Body of pancreas (tissue), 4 donors: ENCODE data around the gene PGRMC1. TPM values are rescaled to one million over a fixed set of nuclear protein-coding genes. Genes with fewer than 3 reads are reported as not detected.
"Not testable (repeated sequence)": the region's sequence is repeated elsewhere in the genome, so short reads cannot be mapped to it uniquely, and the experiment has no call there.

Experiments used
- ATAC-seq: fragments of 150-250 bp; one replicate; pipeline ENCODE4 v1.9.1; 2016
- DNase-seq, 4 donors: peaks; one replicate each; pipeline ENCODE4 v3.0.0-alpha.2; 2019
- H3K27ac ChIP-seq, 4 donors: fragments of 200-600 bp; sonication (generic); 1 replicate in 3 of 4; 2 replicates in 1 of 4; pipeline versions ENCODE4 v1.5.1 to v1.6.1; 2016 to 2019; ENCODE audit warnings: mild to moderate bottlenecking in 1 of 4, mixed read lengths in 1 of 4, moderate library complexity in 1 of 4
- H3K27me3 ChIP-seq, 2 donors: fragments of 200-600 bp; sonication (generic); one replicate each; pipeline ENCODE4 v1.6.0; 2016; ENCODE audit warnings: mild to moderate bottlenecking in 1 of 2
- H3K36me3 ChIP-seq, 2 donors: fragments of 200-600 bp; sonication (generic); replicated peaks in 1 of 2; 2 replicates each; pipeline ENCODE4 v1.5.1; 2016; ENCODE audit warnings: low read depth in 2 of 2; ENCODE audit not compliant: insufficient read depth in 1 of 2
- H3K4me1 ChIP-seq: fragments of 200-600 bp; sonication (generic); one replicate; pipeline ENCODE4 v1.6.0; 2016
- H3K4me3 ChIP-seq, 2 donors: fragments of 200-600 bp; sonication (generic); 1 replicate in 1 of 2; 2 replicates in 1 of 2; pipeline ENCODE4 v1.5.1; 2016 to 2019
- H3K9me3 ChIP-seq, 3 donors: fragments of 200-600 bp; sonication (generic); 1 replicate in 2 of 3; 2 replicates in 1 of 3; pipeline ENCODE4 v1.5.1; 2016
- POLR2A ChIP-seq, 3 donors: fragments of 450-650 bp; IDR thresholded peaks; one replicate each; pipeline ENCODE4 v1.6.1; 2016; ENCODE audit warnings: antibody characterized with exemption in 3 of 3, mild to moderate bottlenecking in 2 of 3
- WGBS, 2 donors: methylation state at CpG; one replicate each; pipeline ENCODE4 v1.1.5; 2017; 5-methylcytosine and 5-hydroxymethylcytosine counted together
- intact Hi-C: fragments of 100-400 bp; cut with DNase I; formaldehyde crosslinking; loops from one replicate; pipeline ENCODE4 v1.15.1; 2023
- total RNA-seq, 2 donors: library from RNA; depleted of rRNA; stranded (reverse); fragments of >200 nt; gene quantifications; one replicate each; pipeline ENCODE4 v1.1.0, GENCODE V29; 2016
- TF ChIP-seq, protein P1 (sequence below), 7 experiments: fragments of 450-650 bp in 4 of 7; fragments of 200-600 bp in 3 of 7; sonication (generic) in 3 of 7; IDR thresholded peaks; one replicate each; pipeline ENCODE4 v1.5.1; 2016 to 2019; ENCODE audit warnings: antibody characterized with exemption in 7 of 7

The PGRMC1 gene
- total RNA-seq, 2 donors from 2014 or later = 42.5 to 45.8 TPM

DNA sequence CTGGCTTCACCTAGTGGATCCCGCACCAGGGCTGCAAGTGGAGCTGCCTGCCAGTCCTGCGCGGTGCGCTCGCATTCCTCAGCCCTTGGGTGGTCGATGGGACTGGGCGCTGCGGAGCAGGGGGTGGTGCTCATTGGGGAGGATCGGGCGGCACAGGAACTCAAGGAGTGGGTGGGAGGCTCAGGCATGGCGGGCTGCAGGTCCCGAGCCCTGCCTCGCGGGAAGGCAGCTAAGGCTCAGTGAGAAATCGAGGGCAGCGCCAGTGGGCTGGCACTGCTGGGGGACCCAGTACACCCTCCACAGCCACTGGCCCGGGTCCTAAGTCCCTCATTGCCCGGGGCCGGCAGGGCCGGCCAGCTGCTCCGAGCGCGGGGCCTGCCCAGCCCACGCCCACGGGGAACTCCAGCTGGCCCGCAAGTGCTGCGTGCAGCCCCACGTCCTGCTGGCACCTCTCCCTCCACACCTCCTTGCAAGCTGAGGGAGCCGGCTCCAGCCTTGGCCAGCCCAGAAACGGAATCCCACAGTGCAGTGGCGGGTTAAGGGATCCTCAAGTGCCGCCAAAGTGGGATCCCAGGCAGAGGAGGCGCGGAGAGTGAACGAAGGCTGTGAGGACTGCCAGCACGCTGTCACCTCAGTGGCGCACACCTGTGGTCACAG lies 27.6 kb upstream of the PGRMC1 start:
- TF ChIP-seq, protein P1, sequence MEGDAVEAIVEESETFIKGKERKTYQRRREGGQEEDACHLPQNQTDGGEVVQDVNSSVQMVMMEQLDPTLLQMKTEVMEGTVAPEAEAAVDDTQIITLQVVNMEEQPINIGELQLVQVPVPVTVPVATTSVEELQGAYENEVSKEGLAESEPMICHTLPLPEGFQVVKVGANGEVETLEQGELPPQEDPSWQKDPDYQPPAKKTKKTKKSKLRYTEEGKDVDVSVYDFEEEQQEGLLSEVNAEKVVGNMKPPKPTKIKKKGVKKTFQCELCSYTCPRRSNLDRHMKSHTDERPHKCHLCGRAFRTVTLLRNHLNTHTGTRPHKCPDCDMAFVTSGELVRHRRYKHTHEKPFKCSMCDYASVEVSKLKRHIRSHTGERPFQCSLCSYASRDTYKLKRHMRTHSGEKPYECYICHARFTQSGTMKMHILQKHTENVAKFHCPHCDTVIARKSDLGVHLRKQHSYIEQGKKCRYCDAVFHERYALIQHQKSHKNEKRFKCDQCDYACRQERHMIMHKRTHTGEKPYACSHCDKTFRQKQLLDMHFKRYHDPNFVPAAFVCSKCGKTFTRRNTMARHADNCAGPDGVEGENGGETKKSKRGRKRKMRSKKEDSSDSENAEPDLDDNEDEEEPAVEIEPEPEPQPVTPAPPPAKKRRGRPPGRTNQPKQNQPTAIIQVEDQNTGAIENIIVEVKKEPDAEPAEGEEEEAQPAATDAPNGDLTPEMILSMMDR (IDR thresholded peaks at IDR 0.05) = no peak
- no peaks in the 10 kb centered on the region for H3K36me3 ChIP-seq
- H3K27me3 ChIP-seq = no peaks in the 10 kb centered on the region
- intact Hi-C loops = no loop called here
- H3K9me3 ChIP-seq = no peaks in the 10 kb centered on the region
- ATAC-seq = no peak
- DNase-seq = no peak
- no peaks in the 10 kb centered on the region for H3K4me1 ChIP-seq
- no peak overlapping the region for H3K4me3 ChIP-seq
- 95% methylated on average over 11 of the region's 37 CpGs; no CpG with 5 or more reads in 1 of the 2 donors for WGBS, 2 donors
- no peak overlapping the region for H3K27ac ChIP-seq

DNA sequence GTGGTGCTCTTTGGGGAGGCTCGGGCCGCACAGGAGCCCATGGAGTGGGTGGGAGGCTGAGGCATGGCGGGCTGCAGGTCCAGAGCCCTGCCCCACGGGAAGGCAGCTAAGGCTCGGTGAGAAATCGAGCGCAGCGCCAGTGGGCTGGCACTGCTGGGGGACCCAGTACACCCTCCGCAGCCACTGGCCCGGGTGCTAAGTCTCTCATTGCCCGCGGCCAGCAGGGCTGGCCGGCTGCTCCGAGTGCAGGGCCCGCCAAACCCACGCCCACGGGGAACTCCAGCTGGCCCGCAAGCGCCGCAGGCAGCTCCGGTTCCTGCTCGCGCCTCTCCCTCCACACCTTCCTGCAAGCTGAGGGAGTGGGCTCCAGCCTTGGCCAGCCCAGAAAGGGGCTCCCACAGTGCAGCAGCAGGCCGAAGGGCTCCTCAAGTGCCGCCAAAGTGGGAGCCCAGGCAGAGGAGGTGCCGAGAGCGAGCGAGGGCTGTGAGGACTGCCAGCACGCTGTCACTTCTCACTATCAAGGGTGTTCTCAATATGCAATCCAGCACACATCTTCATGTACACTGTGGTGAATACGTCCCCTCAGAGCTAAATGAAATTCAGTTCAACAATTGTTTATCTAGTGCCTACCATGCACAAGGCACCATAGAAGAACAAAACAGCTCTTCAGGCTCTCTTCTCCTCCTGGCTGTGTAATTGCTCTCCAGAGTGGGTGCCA lies 25.0 kb upstream of the PGRMC1 start:
- H3K27me3 ChIP-seq, intact Hi-C loops, H3K9me3 ChIP-seq, H3K36me3 ChIP-seq, DNase-seq, H3K4me3 ChIP-seq, H3K4me1 ChIP-seq, ATAC-seq, H3K27ac ChIP-seq: not testable (repeated sequence)
- WGBS, 2 donors = 91% methylated on average over 17 of the region's 30 CpGs; no CpG with 5 or more reads in 1 of the 2 donors

DNA sequence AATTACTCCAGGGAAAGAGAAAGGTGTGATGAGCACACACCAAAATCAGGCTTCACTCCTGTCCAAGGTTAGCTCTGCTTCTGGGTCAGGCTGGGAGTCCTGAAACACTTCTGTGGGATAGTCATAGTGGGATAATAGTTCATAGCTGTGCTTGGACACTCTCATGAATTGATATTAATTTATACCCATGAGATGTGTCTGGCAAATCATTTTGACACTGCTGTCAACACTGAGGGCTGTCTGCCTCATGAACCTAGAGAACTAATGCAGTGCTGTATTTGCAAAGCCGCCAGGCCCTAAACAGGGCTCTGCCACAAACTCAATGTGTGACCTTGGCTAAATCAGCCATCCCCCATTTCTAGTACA lies 24.5 kb upstream of the PGRMC1 start:
- TF ChIP-seq, protein P1 (IDR thresholded peaks at IDR 0.05) = no peak
- no peak for TF ChIP-seq POLR2A (IDR thresholded peaks at IDR 0.05)
- WGBS, 2 donors = 78% methylated on average over 1 of the region's 1 CpG; no CpG with 5 or more reads in 1 of the 2 donors
- no peaks in the 10 kb centered on the region for H3K27me3 ChIP-seq
- H3K27ac ChIP-seq = no peak overlapping the region
- H3K4me3 ChIP-seq = no peak overlapping the region
- intact Hi-C loops = no loop called here
- H3K9me3 ChIP-seq = no peaks in the 10 kb centered on the region
- no peak for ATAC-seq
- no peak for DNase-seq
- H3K4me1 ChIP-seq = no peaks in the 10 kb centered on the region
- H3K36me3 ChIP-seq = no peaks in the 10 kb centered on the region

DNA sequence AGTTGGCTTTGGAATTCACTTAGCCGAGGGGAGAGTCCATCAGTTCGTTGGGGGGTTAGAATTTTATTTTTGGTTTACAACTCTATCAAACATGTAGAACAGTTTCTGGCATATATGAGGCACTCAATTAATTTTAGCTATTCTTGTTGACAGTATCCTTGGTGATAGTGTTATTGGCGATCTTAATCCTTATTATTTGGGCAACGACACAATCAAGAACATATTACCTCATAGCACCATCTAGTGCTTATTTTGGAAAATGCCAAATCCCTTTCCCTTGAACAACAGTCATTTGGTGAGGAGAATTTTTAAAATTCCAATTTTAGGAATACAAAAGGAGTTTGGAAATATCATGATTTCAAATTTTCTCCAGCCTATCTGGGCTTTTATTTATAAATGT lies 17.9 kb upstream of the PGRMC1 start:
- no peak for DNase-seq
- Histone ChIP-seq H3K4me3 (no peak overlapping the region), H3K4me1 (no peaks in the 10 kb centered on the region), H3K27me3 (no peaks in the 10 kb centered on the region), H3K36me3 (no peaks in the 10 kb centered on the region), H3K9me3 (no peaks in the 10 kb centered on the region), H3K27ac (no peak overlapping the region)
- TF ChIP-seq, protein P1 (IDR thresholded peaks at IDR 0.05) = peak; percentile 15 to 46 (median 42)
- no peak for TF ChIP-seq POLR2A (IDR thresholded peaks at IDR 0.05)
- intact Hi-C loops = no loop called here
- 9 to 17% methylated on average over 4 of the region's 4 CpGs for WGBS, 2 donors
- no peak for ATAC-seq

DNA sequence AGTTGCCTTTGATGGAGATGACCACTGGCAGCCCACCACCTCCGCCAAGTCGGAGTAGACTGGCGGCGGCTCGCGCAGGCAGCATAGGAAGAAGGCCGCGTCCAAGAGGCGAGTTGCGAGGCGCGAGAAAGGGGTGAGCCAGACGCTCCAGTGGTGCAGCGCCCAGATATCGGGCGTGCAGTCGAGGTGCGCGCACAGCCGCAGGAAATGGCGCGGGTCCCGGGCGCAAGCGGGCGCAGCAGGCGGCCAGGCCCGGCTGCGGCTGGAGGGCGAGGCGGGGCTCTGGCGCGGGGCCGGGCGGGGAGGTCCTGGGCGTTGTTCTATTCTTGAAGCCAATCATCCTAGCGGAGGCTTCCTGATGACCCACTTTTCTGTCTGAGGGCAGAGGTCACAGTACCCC lies 13.2 kb upstream of the PGRMC1 start:
- no peak overlapping the region for H3K27ac ChIP-seq
- WGBS, 2 donors = 71 to 73% methylated on average over 36 to 37 of the region's 37 CpGs
- intact Hi-C loops = no loop called here
- no peaks in the 10 kb centered on the region for H3K27me3 ChIP-seq
- TF ChIP-seq, protein P1 (IDR thresholded peaks at IDR 0.05) = no peak
- no peak for TF ChIP-seq POLR2A (IDR thresholded peaks at IDR 0.05)
- no peaks in the 10 kb centered on the region for H3K9me3 ChIP-seq
- H3K4me3 ChIP-seq = no peak overlapping the region
- no peaks in the 10 kb centered on the region for H3K4me1 ChIP-seq
- H3K36me3 ChIP-seq = no peaks in the 10 kb centered on the region
- no peak for ATAC-seq
- DNase-seq = no peak
